ENCODE measurements around the gene ASB14.
"Not testable (repeated sequence)": the region's sequence is repeated elsewhere in the genome, so short reads cannot be mapped to it uniquely, and the experiment has no call there.

ASB14 gene

DNA sequence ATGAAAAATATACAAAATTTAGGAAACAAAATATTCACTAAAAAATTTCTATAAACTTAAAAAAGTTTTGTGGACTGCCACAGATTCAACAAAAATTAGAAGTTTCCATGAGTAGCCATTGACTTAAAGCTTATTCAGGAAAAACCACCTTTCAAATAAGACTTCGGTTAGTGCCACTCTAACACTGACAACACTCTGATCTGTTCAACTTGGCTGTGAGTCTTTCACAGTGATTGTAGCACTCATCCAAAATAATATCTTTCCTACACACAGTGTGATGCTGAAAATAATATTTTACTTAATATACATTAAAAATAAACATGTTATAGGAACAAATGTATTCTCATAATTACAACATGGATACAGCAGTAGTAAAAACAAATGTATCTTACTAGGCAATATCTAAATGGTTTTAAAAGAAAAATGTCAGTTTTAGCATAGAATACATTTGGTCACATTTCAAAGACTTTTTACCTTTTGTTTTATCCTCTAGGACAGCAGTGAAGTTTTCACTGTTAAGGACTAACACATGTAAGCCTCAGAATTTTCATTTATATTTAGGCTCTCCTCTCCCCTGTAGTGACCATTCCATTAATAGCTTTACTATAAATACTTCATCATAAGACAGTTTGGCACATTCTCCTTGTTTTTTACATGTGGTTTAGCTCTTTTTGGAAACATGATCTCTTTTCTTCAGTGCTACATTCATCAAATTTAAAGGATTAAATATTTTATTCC, at the start of gene ASB14:
TSS of gene ASB14 (minus strand) at position 527 of the 738 bp plus-strand sequence. CDS start 652 bp downstream, outside the sequence.
- in situ Hi-C loops (cut with HindIII; ENCODE audit: low sequenced_read_pairs): no loop called here

DNA sequence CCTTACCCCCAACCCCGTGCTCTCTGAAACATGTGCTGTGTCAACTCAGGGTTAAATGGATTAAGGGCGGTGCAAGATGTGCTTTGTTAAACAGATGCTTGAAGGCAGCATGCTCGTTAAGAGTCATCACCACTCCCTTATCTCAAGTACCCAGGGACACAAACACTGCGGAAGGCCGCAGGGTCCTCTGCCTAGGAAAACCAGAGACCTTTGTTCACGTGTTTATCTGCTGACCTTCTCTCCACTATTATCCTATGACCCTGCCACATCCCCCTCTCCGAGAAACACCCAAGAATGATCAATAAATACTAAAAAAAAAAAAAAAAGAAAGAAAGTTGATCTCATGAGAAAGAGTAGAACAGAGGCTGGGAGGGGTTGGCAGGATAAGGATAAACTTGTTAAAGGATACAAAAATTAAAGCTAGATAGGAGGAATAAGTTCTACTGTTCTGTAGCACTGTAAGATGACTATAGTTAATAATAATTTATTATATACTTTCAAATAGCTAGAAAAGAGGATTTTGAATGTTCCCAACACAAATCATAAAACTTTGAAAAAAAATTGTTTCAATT, 46.7 kb upstream of the ASB14 start:
- in situ Hi-C loops (cut with HindIII; ENCODE audit: low sequenced_read_pairs): not testable (repeated sequence)

DNA sequence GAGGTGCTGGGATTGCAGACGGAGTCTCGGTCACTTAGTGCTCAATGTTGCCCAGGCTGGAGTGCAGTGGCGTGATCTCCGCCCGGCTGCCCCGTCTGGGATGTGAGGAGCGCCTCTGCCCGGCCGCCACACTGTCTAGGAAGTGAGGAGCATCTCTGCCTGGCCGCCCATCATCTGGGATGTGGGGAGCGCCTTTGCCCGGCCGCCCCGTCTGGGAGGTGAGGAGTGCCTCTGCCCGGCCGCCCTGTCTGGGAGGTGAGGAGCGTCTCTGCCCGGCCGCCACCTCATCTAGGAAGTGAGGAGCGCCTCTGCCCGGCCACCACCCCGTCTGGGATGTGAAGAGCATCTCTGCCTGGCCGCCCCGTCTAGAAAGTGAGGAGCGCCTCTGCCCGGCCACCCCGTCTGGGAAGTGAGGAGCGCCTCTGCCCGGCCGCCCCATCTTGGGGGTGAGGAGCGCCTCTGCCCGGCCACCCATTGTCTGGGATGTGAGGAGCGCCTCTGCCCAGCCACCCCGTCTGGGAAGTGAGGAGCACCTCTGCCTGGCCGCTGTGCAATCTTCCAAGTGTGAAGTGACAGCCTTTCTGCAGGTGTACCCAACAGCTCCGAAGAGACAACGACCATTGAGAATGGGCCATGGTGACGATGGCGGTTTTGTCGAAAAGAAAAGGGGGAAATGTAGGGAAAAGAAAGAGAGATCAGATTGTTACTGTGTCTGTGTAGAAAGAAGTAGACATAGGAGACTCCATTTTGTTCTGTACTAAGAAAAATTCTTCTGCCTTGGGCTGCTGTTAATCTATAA, 46.0 kb upstream of the ASB14 start:
- in situ Hi-C loops (cut with HindIII; ENCODE audit: low sequenced_read_pairs): not testable (repeated sequence)

DNA sequence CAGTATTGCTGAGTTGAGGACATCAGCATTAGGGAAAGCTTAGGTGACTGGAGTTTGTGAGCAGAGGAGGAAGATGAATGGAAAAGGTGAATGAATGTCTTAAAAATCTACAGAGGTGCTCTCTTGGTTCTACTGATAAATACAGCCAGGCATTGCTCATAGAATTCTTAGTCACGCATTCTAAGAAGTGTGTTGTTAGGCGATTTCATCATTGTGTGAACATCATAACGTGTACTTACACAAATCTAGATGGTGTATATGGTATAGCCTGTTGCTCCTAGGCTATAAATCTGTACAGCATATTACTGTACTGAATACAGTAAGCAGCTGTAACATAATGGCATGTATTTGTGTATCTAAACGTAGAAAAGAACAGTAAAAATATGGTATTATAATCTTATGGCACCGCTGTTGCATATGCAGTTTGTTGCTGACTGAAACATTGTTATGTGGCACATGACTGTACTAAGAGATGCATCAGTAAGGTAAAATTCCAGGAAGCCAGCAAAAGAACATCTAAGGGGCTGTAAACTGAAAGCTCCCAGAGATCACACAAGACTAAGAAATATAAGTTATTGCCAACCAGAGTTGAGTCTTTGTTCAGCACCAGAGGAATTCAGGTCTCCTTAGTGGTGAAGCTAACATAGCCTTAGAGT, 42.9 kb upstream of the ASB14 start:
- in situ Hi-C loops (cut with HindIII; ENCODE audit: low sequenced_read_pairs): no loop called here

DNA sequence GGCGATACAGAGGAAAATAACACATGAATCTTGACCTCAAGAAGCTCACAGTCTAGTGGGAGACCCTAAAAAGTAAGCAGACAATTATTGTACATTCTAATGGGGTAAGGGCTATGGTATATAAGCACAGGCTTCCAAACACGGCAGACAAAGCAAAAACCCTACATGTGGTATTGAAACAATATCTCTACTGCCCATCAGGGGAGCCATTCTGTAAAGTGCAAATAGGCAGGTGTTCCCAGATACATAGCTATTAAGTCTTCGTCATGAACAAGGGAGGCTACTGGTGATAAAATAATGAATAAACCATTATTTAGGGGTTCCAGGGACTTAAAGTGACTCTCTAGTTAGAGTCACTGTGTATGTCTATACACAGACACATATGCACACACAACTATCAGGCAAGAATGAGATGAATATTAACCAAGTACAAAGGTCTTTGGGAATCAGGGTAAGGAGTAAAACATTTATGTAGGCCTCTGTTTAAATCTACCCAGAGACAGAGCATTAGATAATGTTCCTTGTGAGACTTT, 38.7 kb upstream of the ASB14 start:
- in situ Hi-C loops (cut with HindIII; ENCODE audit: low sequenced_read_pairs): no loop called here

DNA sequence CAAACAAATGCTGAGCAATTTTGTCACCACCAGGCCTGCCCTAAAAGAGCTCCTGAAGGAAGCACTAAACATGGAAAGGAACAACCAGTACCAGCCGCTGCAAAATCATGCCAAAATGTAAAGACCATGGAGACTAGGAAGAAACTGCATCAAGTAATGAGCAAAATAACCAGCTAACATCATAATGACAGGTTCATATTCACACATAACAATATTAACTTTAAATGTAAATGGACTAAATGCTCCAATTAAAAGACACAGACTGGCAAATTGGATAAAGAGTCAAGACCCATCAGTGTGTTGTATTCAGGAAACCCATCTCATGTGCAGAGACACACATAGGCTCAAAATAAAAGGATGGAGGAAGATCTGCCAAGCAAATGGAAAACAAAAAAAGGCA, 34.0 kb upstream of the ASB14 start:
- in situ Hi-C loops (cut with HindIII; ENCODE audit: low sequenced_read_pairs): not testable (repeated sequence)

DNA sequence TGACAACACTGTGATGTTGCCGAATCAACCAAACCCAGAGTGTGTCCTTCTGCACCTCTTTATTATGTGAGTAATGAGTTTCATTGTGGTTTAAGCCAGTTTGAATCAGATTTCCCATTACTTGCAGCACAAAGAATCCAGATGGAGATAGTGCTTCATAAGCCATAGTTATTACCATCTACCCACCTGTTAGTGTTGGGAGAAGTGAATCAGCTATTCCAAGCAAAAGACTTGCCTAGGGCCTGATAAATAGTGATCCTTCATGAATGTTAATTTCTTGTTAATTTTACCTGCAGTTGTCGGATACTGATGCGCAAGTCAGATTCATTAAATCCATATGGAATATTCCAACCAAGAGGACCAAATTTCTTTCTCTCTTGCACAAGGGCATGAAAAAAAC, 21.7 kb upstream of the ASB14 start:
- in situ Hi-C loops (cut with HindIII; ENCODE audit: low sequenced_read_pairs): no loop called here

DNA sequence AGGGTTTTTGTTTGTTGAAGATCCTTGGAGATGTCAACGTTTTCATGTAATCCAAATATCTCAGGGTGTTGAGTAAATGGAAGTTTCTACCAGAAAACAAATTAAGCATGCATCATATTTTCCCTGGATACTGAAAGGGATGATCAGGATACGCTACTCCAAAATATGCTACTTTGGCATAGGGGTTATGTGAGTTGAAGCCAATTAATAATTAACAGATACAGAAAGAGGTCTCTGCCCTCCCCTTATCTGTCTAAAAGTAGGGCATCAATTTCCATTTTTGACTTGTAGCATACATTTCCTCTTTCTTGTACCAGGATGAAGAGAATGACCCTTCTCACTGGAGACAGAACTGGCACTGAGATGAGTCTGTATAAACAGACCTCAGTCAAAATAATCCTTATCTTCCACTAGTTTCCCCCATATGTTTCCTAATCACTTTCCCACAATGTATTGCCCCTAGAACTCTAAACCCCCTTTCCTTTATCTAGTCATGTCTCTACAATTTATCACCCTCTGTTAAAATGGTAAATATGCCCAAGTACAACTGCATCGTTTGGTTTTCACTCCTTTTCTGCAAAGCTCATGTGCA, 17.4 kb upstream of the ASB14 start:
- in situ Hi-C loops (cut with HindIII; ENCODE audit: low sequenced_read_pairs): no loop called here

DNA sequence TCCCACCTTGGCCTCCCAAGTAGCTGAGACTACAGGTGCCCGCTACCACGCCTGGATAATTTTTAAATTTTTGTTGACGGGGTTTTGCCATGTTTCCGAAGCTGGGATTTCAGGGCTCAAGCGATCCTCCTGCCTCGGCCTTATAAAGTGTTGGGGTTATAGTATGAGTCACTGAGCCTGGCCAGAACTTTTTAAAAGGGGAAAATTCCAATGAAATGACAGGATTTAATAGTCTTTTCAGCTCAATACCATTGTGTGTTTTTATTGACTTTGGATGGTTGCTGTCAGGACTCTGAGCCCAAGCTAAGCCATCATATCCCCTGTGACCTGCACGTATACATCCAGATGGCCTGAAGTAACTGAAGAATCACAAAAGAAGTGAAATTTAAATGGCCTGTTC, 11.0 kb upstream of the ASB14 start:
- in situ Hi-C loops (cut with HindIII; ENCODE audit: low sequenced_read_pairs): not testable (repeated sequence)

DNA sequence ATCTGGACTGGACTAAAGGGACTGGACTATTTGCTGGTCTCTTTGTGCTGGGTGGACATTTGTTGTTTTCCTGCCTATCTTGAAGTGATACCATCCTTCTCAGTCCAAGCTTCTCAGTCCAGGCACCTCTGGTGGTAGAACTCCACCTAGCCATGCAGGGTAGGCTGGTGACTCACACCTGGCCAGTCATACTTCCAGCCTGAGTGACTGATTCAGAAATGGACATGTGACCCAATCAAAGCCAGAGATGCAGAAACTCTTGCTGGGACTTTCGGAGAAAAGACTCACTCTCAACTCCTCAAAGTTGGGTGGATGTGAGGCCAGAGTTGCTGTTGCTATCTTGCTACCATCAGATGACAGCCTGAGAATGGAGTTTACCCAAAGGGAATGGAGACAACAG, 5.6 kb upstream of the ASB14 start:
- in situ Hi-C loops (cut with HindIII; ENCODE audit: low sequenced_read_pairs): no loop called here

DNA sequence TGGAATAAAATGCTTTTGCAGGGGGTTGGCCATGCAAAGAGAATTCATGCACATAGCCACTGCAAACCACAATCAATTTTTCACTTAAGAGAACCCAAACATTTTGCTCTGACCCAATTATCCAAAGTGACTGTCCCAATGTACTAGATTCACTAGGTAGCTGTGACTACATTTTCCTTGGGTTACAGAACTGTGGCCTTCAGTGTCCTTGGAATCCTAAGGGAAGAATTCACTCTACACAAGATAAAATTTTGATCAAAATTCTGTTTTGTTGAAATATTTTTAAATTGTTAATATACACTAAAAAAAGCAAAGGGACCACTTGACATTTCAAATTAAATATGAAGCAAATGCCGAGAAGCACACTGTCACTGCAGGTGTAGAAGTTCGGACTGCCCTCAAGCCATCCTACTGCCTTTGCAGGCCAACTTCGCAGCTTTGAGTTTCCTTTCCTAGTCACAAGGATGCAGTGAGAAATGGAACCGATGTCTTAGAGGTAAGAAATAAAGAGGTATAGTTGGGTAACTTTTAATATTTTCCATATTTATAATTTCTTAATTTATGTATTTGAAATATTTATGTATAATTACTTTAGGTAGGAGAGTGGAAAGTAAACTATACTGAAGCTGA, 527 bp upstream of the ASB14 start:
- in situ Hi-C loops (cut with HindIII; ENCODE audit: low sequenced_read_pairs): no loop called here

DNA sequence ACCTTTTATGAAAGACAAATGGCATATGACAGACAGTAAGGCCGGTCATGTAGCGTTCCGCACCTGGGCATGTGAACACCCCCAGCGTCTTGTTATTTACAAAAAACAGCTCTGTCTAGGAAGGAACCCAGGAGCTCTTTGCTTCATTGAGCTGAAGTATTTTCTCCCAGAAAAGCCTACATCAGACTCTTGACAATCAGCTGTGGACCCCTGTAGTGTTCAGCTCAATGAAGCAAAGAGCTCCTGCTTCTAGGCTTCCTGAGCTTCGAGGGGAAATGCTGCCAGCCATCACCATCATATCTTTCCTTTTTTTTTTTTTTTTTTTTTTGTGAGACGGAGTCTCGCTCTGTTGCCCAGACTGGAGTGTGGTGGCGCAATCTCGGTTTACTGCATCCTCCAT, 4.1 kb downstream of the ASB14 start:
- in situ Hi-C loops (cut with HindIII; ENCODE audit: low sequenced_read_pairs): loop anchor here (5.0 kb wide), 1 partner anchor 104 kb away; no protein-coding TSS in a partner anchor

DNA sequence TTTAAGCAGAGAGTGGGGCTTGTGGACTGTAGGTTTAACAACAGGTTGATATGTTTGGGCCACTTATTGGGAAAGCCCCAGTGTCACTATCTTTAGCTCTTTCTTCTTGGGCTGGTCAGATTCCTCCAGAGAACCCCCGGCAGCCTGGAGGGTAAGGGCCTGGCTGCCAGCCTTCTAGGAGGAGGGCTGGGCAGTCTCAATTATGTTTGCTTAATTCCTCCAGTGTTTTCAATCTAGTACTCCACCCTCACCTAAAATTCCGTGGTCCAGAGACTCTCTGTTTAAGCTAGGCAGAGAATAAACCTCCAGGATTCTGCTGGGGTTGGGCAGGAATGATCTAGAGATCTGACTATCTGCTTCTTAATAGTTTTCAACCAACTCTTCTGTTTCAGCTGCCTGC, 5.3 kb downstream of the ASB14 start:
- in situ Hi-C loops (cut with HindIII; ENCODE audit: low sequenced_read_pairs): loop anchor here (5.0 kb wide), 1 partner anchor 105 kb away; no protein-coding TSS in a partner anchor

DNA sequence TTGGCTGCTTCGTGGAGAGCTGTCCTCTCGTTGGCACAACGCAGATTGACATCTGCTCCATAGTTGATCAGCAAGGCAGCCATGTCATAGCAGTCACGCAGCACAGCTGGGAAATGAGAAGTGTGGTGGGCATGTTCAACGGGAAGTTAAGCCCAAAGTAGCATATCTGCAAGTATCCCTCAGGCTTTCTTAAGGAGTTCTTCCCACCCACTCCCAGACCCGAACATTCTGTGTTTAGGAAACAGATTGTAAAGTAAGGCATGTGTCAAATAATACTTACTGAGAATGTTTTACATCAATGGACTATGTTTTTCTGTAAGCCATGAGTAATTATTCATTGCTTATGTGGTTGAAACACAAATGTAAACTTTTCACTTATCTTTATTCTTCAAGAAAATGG, 9.2 kb downstream of the ASB14 start:
- in situ Hi-C loops (cut with HindIII; ENCODE audit: low sequenced_read_pairs): loop anchor here (5.0 kb wide), 1 partner anchor 51 kb away; no protein-coding TSS in a partner anchor

DNA sequence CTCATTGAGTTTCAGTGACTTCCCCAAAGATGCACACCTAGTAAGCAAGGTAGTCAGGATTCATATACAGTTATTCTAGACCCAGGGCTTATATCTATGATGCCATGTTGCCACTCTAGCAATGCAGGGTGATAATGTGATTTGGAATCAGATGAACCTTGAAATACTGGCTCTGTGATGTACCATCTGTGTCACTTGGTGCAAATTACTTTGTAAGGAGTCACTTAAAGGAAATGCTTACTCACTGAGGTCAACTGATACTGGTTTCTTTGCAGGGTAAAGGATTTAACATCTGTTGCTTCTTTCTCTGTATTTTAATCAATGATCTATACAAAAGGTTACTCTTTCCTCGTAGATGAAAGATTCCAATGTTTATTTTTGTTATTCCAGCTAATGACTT, 10.8 kb downstream of the ASB14 start:
- in situ Hi-C loops (cut with HindIII; ENCODE audit: low sequenced_read_pairs): loop anchor here (5.0 kb wide), 1 partner anchor 49 kb away; no protein-coding TSS in a partner anchor

DNA sequence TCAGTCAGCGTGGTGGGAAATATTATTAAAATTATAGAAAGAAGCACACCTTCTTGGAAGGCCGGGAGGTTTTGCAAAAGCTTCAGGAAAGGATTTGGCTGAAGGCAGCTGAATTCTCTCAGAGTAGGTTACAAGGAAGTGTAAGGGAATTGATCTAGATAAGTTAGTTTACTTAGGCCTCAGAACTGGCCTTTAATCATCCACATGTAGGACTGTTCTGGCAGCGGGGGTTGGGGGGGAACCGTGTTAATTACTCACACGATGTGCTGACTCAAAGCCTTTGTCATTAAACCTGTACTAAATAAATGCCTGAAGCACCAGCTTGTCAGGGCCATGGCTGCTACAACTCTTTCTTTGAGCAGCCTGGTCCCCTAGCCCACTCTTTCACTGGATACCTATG, 12.8 kb downstream of the ASB14 start:
- in situ Hi-C loops (cut with HindIII; ENCODE audit: low sequenced_read_pairs): loop anchor here (5.0 kb wide), 1 partner anchor 47 kb away; no protein-coding TSS in a partner anchor

DNA sequence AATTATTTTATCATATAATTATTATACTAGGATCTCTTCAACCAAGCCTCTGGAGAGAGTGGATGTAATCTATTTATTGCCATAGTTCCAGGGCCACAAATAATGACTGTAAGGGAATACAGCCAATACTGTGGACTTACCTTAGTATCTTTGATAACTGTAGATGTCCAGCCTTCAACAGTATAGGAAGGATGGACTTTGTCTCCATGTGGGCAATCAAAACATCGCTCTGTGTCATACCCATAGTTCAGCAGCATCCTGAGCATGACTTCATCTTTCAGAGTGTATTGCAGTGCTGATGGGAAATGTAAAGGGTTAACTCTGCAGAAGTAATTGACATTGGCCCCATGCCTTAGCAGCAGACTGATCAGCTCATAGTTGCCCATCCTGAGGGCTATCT, 14.2 kb downstream of the ASB14 start:
- in situ Hi-C loops (cut with HindIII; ENCODE audit: low sequenced_read_pairs): no loop called here

DNA sequence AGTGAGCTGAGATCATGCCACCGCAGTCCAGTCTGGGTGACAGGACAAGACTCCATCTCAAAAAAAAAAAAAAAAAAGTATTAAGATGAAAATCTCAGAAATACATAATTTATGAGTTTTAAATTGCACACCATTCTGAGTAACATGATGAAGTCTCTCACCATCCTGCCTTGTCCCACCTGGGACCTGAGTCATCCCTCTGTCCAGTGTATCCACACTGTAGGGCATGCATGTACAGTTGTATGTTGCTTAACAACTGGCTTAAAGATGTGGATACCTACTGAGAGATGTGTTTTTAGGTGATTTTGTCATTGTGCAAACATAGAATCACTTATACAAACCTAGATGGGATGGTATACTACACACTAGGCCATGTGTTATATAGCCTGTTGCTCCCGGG, 17.1 kb downstream of the ASB14 start:
- in situ Hi-C loops (cut with HindIII; ENCODE audit: low sequenced_read_pairs): no loop called here

DNA sequence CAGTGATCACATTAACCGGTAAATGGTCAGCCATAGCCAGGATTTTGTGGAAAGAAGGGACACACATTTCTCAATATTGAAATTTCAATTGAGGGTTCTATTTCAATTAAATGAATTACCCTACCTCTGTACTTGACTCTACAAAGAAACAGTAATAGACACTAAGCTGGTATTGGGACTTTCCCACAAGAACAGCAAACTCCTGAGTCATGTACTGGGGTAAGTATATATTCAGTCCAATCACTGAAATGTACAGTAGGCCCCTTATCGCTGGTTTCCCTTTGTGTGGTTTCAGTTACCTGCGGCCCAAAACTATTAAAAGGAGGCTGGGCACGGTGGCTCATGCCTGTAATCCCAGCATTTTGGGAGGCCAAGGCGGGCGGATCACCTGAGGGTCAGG, 17.6 kb downstream of the ASB14 start:
- in situ Hi-C loops (cut with HindIII; ENCODE audit: low sequenced_read_pairs): no loop called here

DNA sequence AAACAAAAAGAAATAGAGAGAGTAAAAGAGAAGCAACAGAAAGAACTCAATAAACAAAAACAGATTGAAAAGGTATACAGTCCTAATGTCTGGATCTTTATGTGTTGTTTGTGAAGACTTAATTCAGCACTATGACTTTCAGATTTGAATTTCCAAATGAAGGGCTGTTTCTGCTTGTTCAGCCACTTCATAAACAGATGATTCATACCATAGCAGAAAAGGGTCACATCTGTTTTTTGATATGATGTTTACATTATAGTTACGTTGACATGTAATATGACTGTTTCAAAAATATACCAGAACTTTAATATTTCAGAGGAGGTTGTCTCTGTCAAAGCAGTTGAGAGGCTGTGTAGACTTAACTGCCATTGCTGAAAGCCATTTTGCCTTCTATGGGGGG, 24.1 kb downstream of the ASB14 start:
- in situ Hi-C loops (cut with HindIII; ENCODE audit: low sequenced_read_pairs): no loop called here

Measured in endothelial cell of hepatic sinusoid (primary cell).